SK-N-SH (cell line): Measurements from ENCODE around the gene TGFBRAP1. TPM values are rescaled to one million over a fixed set of nuclear protein-coding genes. Genes with fewer than 3 reads are reported as not detected.
A peak's percentile ranks its signal among the peaks of the same experiment; 100 is the strongest.

Experiments
- CTCF ChIA-PET: fragments of 300-600, 350-600 bp; formaldehyde crosslinking; extraction: SDS; loops from one replicate; lab custom pipeline; 2021; lab: Yijun Ruan, JAX
- POLR2A ChIA-PET: fragments of 350-600 bp; sonication (Branson Sonifier 250); formaldehyde crosslinking; extraction: SDS; loops from one replicate; lab custom pipeline; 2020; ENCODE audit warnings: antibody characterized with exemption, inconsistent platforms; lab: Yijun Ruan, JAX
- DNase-seq: peaks from one replicate; pipeline ENCODE4 v3.0.0; 2012
- H2AFZ ChIP-seq: fragments of 200-600 bp; sonication (generic); 2 replicates; pipeline ENCODE4 v1.8.1; 2016; ENCODE audit warnings: antibody characterized with exemption, mild to moderate bottlenecking, low read depth
- H3F3A ChIP-seq: fragments of 200-600 bp; sonication (generic); replicated peaks from 2 replicates; pipeline ENCODE3; 2016; ENCODE audit warnings: antibody characterized with exemption, mild to moderate bottlenecking; ENCODE audit not compliant: insufficient read depth
- H3K27ac ChIP-seq, 2 experiments: fragments of 200-500 bp in 1 of 2; fragments of 200-600 bp in 1 of 2; sonication (Bioruptor generic) in 1 of 2; sonication (generic), shearing (Covaris generic) in 1 of 2; 2 replicates each; pipeline versions ENCODE4 v1.5.1 to v1.6.1; 2014 to 2016; ENCODE audit warnings: low read depth in 2 of 2, inconsistent platforms in 1 of 2, low read length in 1 of 2, mild to moderate bottlenecking in 1 of 2, mixed read lengths in 1 of 2
- H3K27me3 ChIP-seq: fragments of 200-600 bp; sonication (generic), shearing (Covaris generic); 2 replicates; pipeline ENCODE4 v1.6.1; 2016; ENCODE audit warnings: mixed run types; ENCODE audit not compliant: insufficient read depth
- H3K36me3 ChIP-seq, 2 experiments: fragments of 200-500 bp in 1 of 2; fragments of 200-600 bp in 1 of 2; sonication (Bioruptor generic) in 1 of 2; sonication (generic) in 1 of 2; replicated peaks in 1 of 2; 2 replicates each; pipeline versions ENCODE3 to v1.5.1; 2014 to 2016; ENCODE audit warnings: low read length in 1 of 2, mild to moderate bottlenecking in 1 of 2; ENCODE audit not compliant: insufficient read depth in 2 of 2, control insufficient read depth in 1 of 2
- H3K4me1 ChIP-seq, 2 experiments: fragments of 200-500 bp in 1 of 2; fragments of 200-600 bp in 1 of 2; sonication (Bioruptor generic) in 1 of 2; sonication (generic), shearing (Covaris generic) in 1 of 2; 2 replicates each; pipeline versions ENCODE4 v1.5.1 to v1.6.1; 2014 to 2016; ENCODE audit warnings: low read depth in 1 of 2, low read length in 1 of 2, mixed run types in 1 of 2; ENCODE audit not compliant: insufficient read depth in 2 of 2, control insufficient read depth in 1 of 2
- H3K4me2 ChIP-seq: fragments of 200-600 bp; sonication (generic), shearing (Covaris generic); 2 replicates; pipeline ENCODE4 v1.6.1; 2017; ENCODE audit warnings: mixed run types
- H3K4me3 ChIP-seq, 2 experiments: fragments of 200-500 bp in 1 of 2; fragments of 200-600 bp in 1 of 2; sonication (Bioruptor generic) in 1 of 2; sonication (generic), shearing (Covaris generic) in 1 of 2; 2 replicates each; pipeline versions ENCODE4 v1.5.1 to v1.8.1; 2014 to 2016; ENCODE audit warnings: low read depth in 2 of 2, inconsistent platforms in 1 of 2, low read length in 1 of 2, mild to moderate bottlenecking in 1 of 2, mixed read lengths in 1 of 2, moderate library complexity in 1 of 2
- H3K79me2 ChIP-seq: fragments of 200-600 bp; sonication (generic); 2 replicates; pipeline ENCODE4 v1.8.1; 2017; ENCODE audit warnings: mild to moderate bottlenecking; ENCODE audit not compliant: insufficient read depth
- H3K9ac ChIP-seq: fragments of 200-600 bp; sonication (generic); 2 replicates; pipeline ENCODE4 v1.6.1; 2017; ENCODE audit warnings: mixed run types
- H3K9me2 ChIP-seq: fragments of 200-600 bp; sonication (generic); 2 replicates; pipeline ENCODE4 v1.6.1; 2017; ENCODE audit warnings: mixed run types
- H3K9me3 ChIP-seq: fragments of 200-600 bp; sonication (generic); 2 replicates; pipeline ENCODE4 v1.6.1; 2017; ENCODE audit warnings: mixed run types, mild to moderate bottlenecking, moderate library complexity
- H4K20me1 ChIP-seq: fragments of 200-600 bp; sonication (generic); 2 replicates; pipeline ENCODE4 v1.6.1; 2017; ENCODE audit warnings: mild to moderate bottlenecking, mixed run types; ENCODE audit not compliant: insufficient read depth
- EZH2phosphoT487 ChIP-seq: fragments of 200-600 bp; sonication (generic); IDR thresholded peaks from 2 replicates; pipeline ENCODE4 v1.6.1; 2017; ENCODE audit warnings: low read depth, mixed run types, mild to moderate bottlenecking, antibody characterized with exemption, moderate library complexity, borderline replicate concordance
- FOXJ3 ChIP-seq: sonication (generic); formaldehyde crosslinking; IDR thresholded peaks from 2 replicates; pipeline ENCODE4 v1.5.1; 2020; ENCODE audit warnings: mild to moderate bottlenecking, missing genetic modification reagents
- FOXM1 ChIP-seq: IDR thresholded peaks from 2 replicates; pipeline ENCODE4 v1.4.0; 2012; ENCODE audit warnings: low read depth, mild to moderate bottlenecking
- GATA2 ChIP-seq: sonication (generic); formaldehyde crosslinking; IDR thresholded peaks from 2 replicates; pipeline ENCODE4 v1.5.0; 2020; ENCODE audit warnings: mild to moderate bottlenecking, missing genetic modification reagents
- IRF3 ChIP-seq: fragments of 150-350 bp; IDR thresholded peaks from 2 replicates; pipeline ENCODE4 v1.6.1; 2016; ENCODE audit warnings: mild to moderate bottlenecking, low read depth, low read length
- MAX ChIP-seq: IDR thresholded peaks from 2 replicates; pipeline ENCODE4 v1.4.0; 2012; ENCODE audit warnings: low read depth
- MXI1 ChIP-seq: IDR thresholded peaks from 2 replicates; pipeline ENCODE4 v1.6.1; 2012; ENCODE audit warnings: mild to moderate bottlenecking, low read depth, low read length, improper control_type of control experiment
- NFIC ChIP-seq: IDR thresholded peaks from 2 replicates; pipeline ENCODE4 v1.4.0; 2012; ENCODE audit warnings: borderline replicate concordance
- NRF1 ChIP-seq: IDR thresholded peaks from 2 replicates; pipeline ENCODE4 v1.6.1; 2012; ENCODE audit warnings: low read depth, mild to moderate bottlenecking, low read length
- POLR2AphosphoS5 ChIP-seq: IDR thresholded peaks from 2 replicates; pipeline ENCODE4 v1.6.1; 2012; ENCODE audit warnings: low read depth, low read length
- RCOR1 ChIP-seq: fragments of 150-350 bp; IDR thresholded peaks from 2 replicates; pipeline ENCODE4 v1.6.1; 2017; ENCODE audit warnings: antibody characterized with exemption, low read length
- RXRA ChIP-seq: IDR thresholded peaks from 2 replicates; pipeline ENCODE4 v1.4.0; 2012; ENCODE audit warnings: low read depth, mild to moderate bottlenecking, borderline replicate concordance
- SIN3A ChIP-seq: IDR thresholded peaks from 2 replicates; pipeline ENCODE4 v1.6.1; 2012; ENCODE audit warnings: low read depth, mild to moderate bottlenecking, low read length, moderate library complexity, borderline replicate concordance
- TCF12 ChIP-seq: IDR thresholded peaks from 2 replicates; pipeline ENCODE4 v1.4.0; 2012
- TEAD4 ChIP-seq: IDR thresholded peaks from 2 replicates; pipeline ENCODE4 v1.4.0; 2012; ENCODE audit warnings: mild to moderate bottlenecking, borderline replicate concordance; ENCODE audit not compliant: insufficient read depth
- WGBS: methylation state at CpG from one replicate; pipeline ENCODE4 v1.1.6; 2017; ENCODE audit warnings: low lambda C conversion rate; 5-methylcytosine and 5-hydroxymethylcytosine counted together
- polyA plus RNA-seq, 3 experiments: library from polyadenylated mRNA; depleted of rRNA; stranded (reverse); fragments of >200 nt; gene quantifications; 2 replicates each; pipeline ENCODE4 v1.2.3, GENCODE V29; 2012
- TF ChIP-seq, protein P1 (sequence below): fragments of 150-350 bp; IDR thresholded peaks from 2 replicates; pipeline ENCODE4 v1.6.1; 2017; ENCODE audit warnings: antibody characterized with exemption, low read length, low read depth, borderline replicate concordance
- TF ChIP-seq, protein P2 (sequence below): IDR thresholded peaks from 2 replicates; pipeline ENCODE4 v1.4.0; 2012; ENCODE audit warnings: low read depth, borderline replicate concordance
- TF ChIP-seq, protein P3 (sequence below): IDR thresholded peaks from 2 replicates; pipeline ENCODE4 v1.4.0; 2012; ENCODE audit warnings: low read depth, borderline replicate concordance

TGFBRAP1 gene
- polyA plus RNA-seq (2012; rRNA removed): 5.7 and 6.6 TPM in 2 replicates
- 5.2 and 6.4 TPM in 2 replicates for polyA plus RNA-seq (2012; cell fraction: cytosol; rRNA removed)
- polyA plus RNA-seq (2012; cell fraction: nucleus; rRNA removed): 8.1 and 8.7 TPM in 2 replicates

DNA sequence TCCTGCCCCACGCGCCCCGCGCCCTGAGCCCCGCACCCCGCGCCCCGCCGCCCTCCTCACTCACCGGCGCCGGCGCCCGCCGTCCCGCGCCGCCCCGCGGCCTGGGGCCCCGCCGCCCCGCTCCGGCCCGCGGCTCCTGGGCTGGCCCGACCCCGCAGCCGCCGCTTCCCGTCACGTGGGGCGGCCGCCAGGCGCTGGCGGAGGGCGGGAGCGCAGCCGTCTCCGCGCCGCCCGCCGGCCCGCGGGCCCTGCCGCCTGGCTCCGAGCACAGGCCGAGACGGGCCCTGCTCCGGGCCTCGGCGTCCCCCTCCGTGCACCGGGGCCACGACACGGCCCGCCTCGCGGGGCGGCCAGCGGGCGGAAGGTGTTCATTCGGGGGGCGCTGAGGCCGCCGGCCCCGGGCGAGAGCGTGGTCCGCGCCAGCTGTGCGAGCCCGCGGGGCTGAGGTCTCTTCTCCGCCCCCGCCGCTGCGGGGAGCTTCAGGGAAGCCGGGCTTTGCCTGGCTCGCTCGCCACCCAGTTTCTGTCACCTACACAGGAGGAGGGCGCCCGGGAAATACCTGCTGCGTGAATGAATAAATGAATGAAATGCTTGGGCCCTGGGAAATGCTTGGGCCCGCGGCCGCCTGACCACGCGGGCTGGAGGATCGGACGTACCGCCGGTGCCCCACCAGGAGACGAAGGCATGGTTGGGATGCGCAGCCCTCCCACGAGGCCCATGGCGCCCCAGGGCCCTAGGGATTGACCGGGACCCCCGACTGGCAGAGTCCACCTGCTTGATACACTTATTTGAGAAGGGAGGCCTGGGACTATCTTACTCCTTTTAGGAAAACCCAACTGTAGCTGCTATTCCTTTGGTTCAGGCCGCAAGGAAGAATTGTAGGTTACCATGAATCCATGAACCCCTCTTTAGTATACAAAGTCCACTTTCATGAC, at the start of gene TGFBRAP1:
Gene TGFBRAP1 (minus strand): TSS at position 175 of the 935 bp plus-strand sequence. CDS start 21,434 bp downstream, outside the sequence.
- peak; percentile 93 for DNase-seq
- H3K9me2 ChIP-seq: no peaks in the 10 kb centered on the region

More for the DNA sequence above, at the start of gene TGFBRAP1:
- ChIA-PET CTCF (interaction anchor here (1.3 to 1.6 kb wide), 4 partner anchors 8 to 35 kb away, joined by 3 to 4 read pairs (median 3); no protein-coding TSS in a partner anchor), POLR2A (interaction anchor here (0.6 kb wide), 1 partner anchor 476 kb away, joined by 5 read pairs; no protein-coding TSS in a partner anchor)
- H3K27ac ChIP-seq: peak within 1 kb of the TSS; percentile 42 to 80; a peak in 3 of 4 replicates
- peak within 1 kb of the TSS; percentile 93 for H3K4me2 ChIP-seq
- peaks cover 35% of the 10 kb centered on the region for H3K79me2 ChIP-seq
- H3F3A ChIP-seq: peaks cover 4% of the 10 kb centered on the region
- WGBS: 40% methylated on average over 19 of the region's 101 CpGs
- no peaks in the 10 kb centered on the region for H4K20me1 ChIP-seq
- TF ChIP-seq IRF3: no peak
- no peak for TF ChIP-seq TEAD4
- peak; percentile 21; the same call in 1 of the 2 replicates for TF ChIP-seq MAX
- TF ChIP-seq GATA2 (CRISPR knock-in tag): no peak
- no peak for TF ChIP-seq NFIC
- no peak for TF ChIP-seq EZH2phosphoT487
- no peak for TF ChIP-seq RXRA
- TF ChIP-seq, protein P1, sequence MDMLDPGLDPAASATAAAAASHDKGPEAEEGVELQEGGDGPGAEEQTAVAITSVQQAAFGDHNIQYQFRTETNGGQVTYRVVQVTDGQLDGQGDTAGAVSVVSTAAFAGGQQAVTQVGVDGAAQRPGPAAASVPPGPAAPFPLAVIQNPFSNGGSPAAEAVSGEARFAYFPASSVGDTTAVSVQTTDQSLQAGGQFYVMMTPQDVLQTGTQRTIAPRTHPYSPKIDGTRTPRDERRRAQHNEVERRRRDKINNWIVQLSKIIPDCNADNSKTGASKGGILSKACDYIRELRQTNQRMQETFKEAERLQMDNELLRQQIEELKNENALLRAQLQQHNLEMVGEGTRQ: peak; percentile 54; the same call in 1 of the 2 replicates
- no peak for TF ChIP-seq FOXJ3 (CRISPR knock-in tag)
- TF ChIP-seq FOXM1: no peak
- TF ChIP-seq, protein P2, sequence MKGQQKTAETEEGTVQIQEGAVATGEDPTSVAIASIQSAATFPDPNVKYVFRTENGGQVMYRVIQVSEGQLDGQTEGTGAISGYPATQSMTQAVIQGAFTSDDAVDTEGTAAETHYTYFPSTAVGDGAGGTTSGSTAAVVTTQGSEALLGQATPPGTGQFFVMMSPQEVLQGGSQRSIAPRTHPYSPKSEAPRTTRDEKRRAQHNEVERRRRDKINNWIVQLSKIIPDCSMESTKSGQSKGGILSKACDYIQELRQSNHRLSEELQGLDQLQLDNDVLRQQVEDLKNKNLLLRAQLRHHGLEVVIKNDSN: peak; percentile 81
- peak; percentile 26; the same call in 1 of the 2 replicates for TF ChIP-seq NRF1
- no peak for TF ChIP-seq SIN3A
- no peak for TF ChIP-seq TCF12
- TF ChIP-seq MXI1: no peak
- TF ChIP-seq RCOR1: no peak
- TF ChIP-seq POLR2AphosphoS5: no peak
- TF ChIP-seq, protein P3, sequence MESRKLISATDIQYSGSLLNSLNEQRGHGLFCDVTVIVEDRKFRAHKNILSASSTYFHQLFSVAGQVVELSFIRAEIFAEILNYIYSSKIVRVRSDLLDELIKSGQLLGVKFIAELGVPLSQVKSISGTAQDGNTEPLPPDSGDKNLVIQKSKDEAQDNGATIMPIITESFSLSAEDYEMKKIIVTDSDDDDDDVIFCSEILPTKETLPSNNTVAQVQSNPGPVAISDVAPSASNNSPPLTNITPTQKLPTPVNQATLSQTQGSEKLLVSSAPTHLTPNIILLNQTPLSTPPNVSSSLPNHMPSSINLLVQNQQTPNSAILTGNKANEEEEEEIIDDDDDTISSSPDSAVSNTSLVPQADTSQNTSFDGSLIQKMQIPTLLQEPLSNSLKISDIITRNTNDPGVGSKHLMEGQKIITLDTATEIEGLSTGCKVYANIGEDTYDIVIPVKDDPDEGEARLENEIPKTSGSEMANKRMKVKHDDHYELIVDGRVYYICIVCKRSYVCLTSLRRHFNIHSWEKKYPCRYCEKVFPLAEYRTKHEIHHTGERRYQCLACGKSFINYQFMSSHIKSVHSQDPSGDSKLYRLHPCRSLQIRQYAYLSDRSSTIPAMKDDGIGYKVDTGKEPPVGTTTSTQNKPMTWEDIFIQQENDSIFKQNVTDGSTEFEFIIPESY: no peak
- TF ChIP-seq, all 33 proteins: peak for 4
- Histone ChIP-seq H3K27me3 (no peaks in the 10 kb centered on the region), H3K36me3 (peaks cover 0 to 9% of the 10 kb centered on the region in 2 experiments), H3K4me3 (peak within 1 kb of the TSS; percentile 56 to 65), H2AFZ (peak within 1 kb of the TSS; percentile 72), H3K9me3 (no peaks in the 10 kb centered on the region), H3K9ac (peak within 1 kb of the TSS; percentile 86), H3K4me1 (peaks cover 0 to 15% of the 10 kb centered on the region in 2 experiments)
